Tibial nerve (tissue), 4 donors: ENCODE data around the gene CALM3. TPM values are rescaled to one million over a fixed set of nuclear protein-coding genes. Genes with fewer than 3 reads are reported as not detected.

Experiments used
- DNase-seq, 2 donors: peaks; one replicate each; pipeline ENCODE4 v3.0.0-alpha.2; 2019; ENCODE audit warnings: low spot score in 2 of 2
- H3K27ac ChIP-seq, 4 donors: fragments of 200-600 bp; sonication (generic) in 3 of 4; one replicate each; pipeline ENCODE4 v1.5.1; 2017 to 2019; ENCODE audit warnings: mild to moderate bottlenecking in 1 of 4
- H3K27me3 ChIP-seq, 2 donors: fragments of 200-600 bp; sonication (generic) in 1 of 2; one replicate each; pipeline versions ENCODE4 v1.5.1 to v1.6.0; 2017 to 2019
- H3K36me3 ChIP-seq, 3 donors: fragments of 200-600 bp; sonication (generic); one replicate each; pipeline ENCODE4 v1.5.1; 2018 to 2019
- H3K4me1 ChIP-seq, 4 donors: fragments of 200-600 bp; sonication (generic) in 3 of 4; one replicate each; pipeline ENCODE4 v1.5.1; 2017 to 2019
- H3K4me3 ChIP-seq, 4 donors: fragments of 200-600 bp; sonication (generic) in 3 of 4; one replicate each; pipeline ENCODE4 v1.5.1; 2017 to 2019; ENCODE audit warnings: mild to moderate bottlenecking in 1 of 4, moderate library complexity in 1 of 4
- H3K9me3 ChIP-seq, 4 donors: fragments of 200-600 bp; sonication (generic) in 3 of 4; one replicate each; pipeline ENCODE4 v1.5.1; 2017 to 2019
- EP300 ChIP-seq, 2 donors: sonication (generic); formaldehyde crosslinking; IDR thresholded peaks; one replicate each; pipeline ENCODE4 v1.6.1; 2017; ENCODE audit warnings: antibody characterized with exemption in 2 of 2, mild to moderate bottlenecking in 1 of 2
- POLR2A ChIP-seq, 2 donors: fragments of 450-650 bp; IDR thresholded peaks; one replicate each; pipeline ENCODE4 v1.6.1; 2017; ENCODE audit warnings: antibody characterized with exemption in 2 of 2, mild to moderate bottlenecking in 2 of 2, moderate library complexity in 2 of 2
- WGBS, 2 donors: methylation state at CpG; one replicate each; pipeline ENCODE4 v1.1.5; 2018; 5-methylcytosine and 5-hydroxymethylcytosine counted together
- total RNA-seq, 4 donors: library from RNA; depleted of rRNA; stranded (reverse); fragments of >200 nt; gene quantifications; one replicate each; pipeline ENCODE4 v1.1.0, GENCODE V29; 2016
- TF ChIP-seq, protein P1 (sequence below), 5 experiments: fragments of 200-600 bp in 3 of 5; fragments of 450-650 bp in 2 of 5; sonication (generic) in 3 of 5; IDR thresholded peaks; one replicate each; pipeline ENCODE4 v1.5.1; 2016 to 2019; ENCODE audit warnings: antibody characterized with exemption in 5 of 5, mild to moderate bottlenecking in 3 of 5, moderate library complexity in 2 of 5

Gene CALM3
- total RNA-seq, 4 donors from 2014 or later: 123 to 167 (median 137) TPM

DNA sequence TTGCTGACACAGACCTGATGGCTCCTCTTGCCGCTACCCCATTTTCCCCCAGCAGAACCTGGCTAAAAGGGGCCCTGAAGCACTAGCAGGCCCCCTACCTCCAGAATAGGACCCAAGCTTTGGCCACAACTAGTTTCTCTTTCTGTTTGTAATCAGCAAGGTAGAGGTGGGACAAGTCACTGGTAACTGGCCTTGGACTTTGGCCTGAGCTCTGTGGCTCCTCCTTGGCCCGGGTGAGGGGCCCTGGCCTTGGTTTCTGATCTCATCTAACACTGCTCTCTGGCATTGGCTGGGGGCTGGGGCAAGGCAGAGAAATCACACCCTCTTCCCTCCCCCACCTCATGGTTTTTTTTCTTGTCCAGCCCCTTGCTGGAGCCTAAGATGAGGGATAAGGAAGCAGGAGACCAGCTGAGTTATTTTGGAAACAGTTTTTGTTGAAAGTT is 2.1 kb downstream of the CALM3 start:
- Histone ChIP-seq H3K27ac (peak overlapping the region; percentile 96 to 100 (median 99)), H3K4me1 (peaks cover 0 to 70% (median 47%) of the 10 kb centered on the region in 4 donors), H3K27me3 (no peaks in the 10 kb centered on the region), H3K4me3 (peak overlapping the region; percentile 98 to 99 (median 99)), H3K9me3 (peaks cover 0 to 12% (median 0%) of the 10 kb centered on the region in 4 donors), H3K36me3 (peaks cover 0 to 29% (median under 1%) of the 10 kb centered on the region in 3 donors)
- 23 to 42% methylated on average over 2 of the region's 2 CpGs for WGBS, 2 donors
- TF ChIP-seq, protein P1, sequence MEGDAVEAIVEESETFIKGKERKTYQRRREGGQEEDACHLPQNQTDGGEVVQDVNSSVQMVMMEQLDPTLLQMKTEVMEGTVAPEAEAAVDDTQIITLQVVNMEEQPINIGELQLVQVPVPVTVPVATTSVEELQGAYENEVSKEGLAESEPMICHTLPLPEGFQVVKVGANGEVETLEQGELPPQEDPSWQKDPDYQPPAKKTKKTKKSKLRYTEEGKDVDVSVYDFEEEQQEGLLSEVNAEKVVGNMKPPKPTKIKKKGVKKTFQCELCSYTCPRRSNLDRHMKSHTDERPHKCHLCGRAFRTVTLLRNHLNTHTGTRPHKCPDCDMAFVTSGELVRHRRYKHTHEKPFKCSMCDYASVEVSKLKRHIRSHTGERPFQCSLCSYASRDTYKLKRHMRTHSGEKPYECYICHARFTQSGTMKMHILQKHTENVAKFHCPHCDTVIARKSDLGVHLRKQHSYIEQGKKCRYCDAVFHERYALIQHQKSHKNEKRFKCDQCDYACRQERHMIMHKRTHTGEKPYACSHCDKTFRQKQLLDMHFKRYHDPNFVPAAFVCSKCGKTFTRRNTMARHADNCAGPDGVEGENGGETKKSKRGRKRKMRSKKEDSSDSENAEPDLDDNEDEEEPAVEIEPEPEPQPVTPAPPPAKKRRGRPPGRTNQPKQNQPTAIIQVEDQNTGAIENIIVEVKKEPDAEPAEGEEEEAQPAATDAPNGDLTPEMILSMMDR (IDR thresholded peaks at IDR 0.05): no peak
- TF ChIP-seq EP300 (IDR thresholded peaks at IDR 0.05) (no peak), POLR2A (IDR thresholded peaks at IDR 0.05) (no peak)
- no peak for DNase-seq

- H3K27me3 ChIP-seq: no peaks in the 10 kb centered on the region
- H3K4me3 ChIP-seq: peak overlapping the region in 2 of 4 donors; percentile 99
- WGBS, 2 donors: 27 to 34% methylated on average over 4 to 5 of the region's 9 CpGs
- DNase-seq: no peak
- H3K36me3 ChIP-seq: peaks cover 0 to 35% (median 6%) of the 10 kb centered on the region in 3 donors
- peak overlapping the region; percentile 96 to 100 (median 99) for H3K27ac ChIP-seq
- H3K9me3 ChIP-seq: peaks cover 0 to 6% (median 0%) of the 10 kb centered on the region in 4 donors
- TF ChIP-seq EP300 (IDR thresholded peaks at IDR 0.05) (no peak), POLR2A (IDR thresholded peaks at IDR 0.05) (no peak)
- TF ChIP-seq, protein P1 (IDR thresholded peaks at IDR 0.05): no peak
- peaks cover 0 to 76% (median 48%) of the 10 kb centered on the region in 4 donors for H3K4me1 ChIP-seq
These were observed 2.7 kb downstream of the CALM3 start for GRCh38 chr19:46603752-46604231.

DNA sequence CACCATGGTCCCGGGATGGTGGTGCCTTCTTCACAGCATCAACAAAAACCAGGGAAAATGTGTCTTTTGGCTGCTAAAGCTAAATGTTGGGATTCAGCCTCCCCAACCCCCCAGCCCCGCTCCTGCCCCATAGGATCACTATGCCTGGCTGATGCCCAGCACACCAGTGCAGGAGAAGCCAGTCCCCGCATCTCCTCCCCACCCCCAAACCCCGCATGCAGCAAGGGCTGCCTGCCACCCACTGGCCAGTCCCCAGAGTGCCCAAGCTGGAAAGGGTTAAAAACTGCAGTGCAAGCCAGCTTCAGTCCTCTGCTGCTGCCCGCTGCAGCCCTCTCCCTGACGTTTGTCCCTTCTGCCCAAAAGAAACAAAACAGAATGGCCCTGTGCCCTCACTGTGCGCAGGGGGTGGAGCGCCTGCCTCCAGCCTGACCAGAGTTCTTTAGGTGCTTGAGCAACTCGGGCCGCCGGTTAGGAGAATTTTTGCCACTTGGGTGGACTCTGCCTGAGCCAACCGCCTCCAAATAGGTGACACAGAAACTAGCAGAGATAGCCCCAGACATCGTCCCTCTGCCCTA is 3.7 kb downstream of the CALM3 start:
- Histone ChIP-seq H3K27ac (peak overlapping the region; percentile 72 to 100 (median 98)), H3K36me3 (peaks cover 0 to 46% (median 8%) of the 10 kb centered on the region in 3 donors), H3K4me3 (peak overlapping the region in 2 of 4 donors; percentile 5 to 6), H3K27me3 (no peaks in the 10 kb centered on the region), H3K4me1 (peaks cover 0 to 83% (median 49%) of the 10 kb centered on the region in 4 donors), H3K9me3 (no peaks in the 10 kb centered on the region)
- 33 to 45% methylated on average over 12 to 13 of the region's 13 CpGs for WGBS, 2 donors
- DNase-seq: peak in 1 of 2 donors; percentile 21
- TF ChIP-seq, protein P1 (IDR thresholded peaks at IDR 0.05): no peak
- peak in 1 of 2 donors; percentile 71 for TF ChIP-seq EP300 (IDR thresholded peaks at IDR 0.05)
- TF ChIP-seq POLR2A (IDR thresholded peaks at IDR 0.05): peak in 1 of 2 donors; percentile 31

- no peaks in the 10 kb centered on the region for H3K27me3 ChIP-seq
- H3K4me3 ChIP-seq: peak overlapping the region in 2 of 4 donors; percentile 5 to 6
- peaks cover 0 to 82% (median 50%) of the 10 kb centered on the region in 4 donors for H3K4me1 ChIP-seq
- WGBS, 2 donors: 17 to 38% methylated on average over 12 to 14 of the region's 16 CpGs
- no peaks in the 10 kb centered on the region for H3K9me3 ChIP-seq
- peak overlapping the region; percentile 72 to 99 (median 84) for H3K27ac ChIP-seq
- DNase-seq: peak in 1 of 2 donors; percentile 12
- peaks cover 0 to 51% (median 8%) of the 10 kb centered on the region in 3 donors for H3K36me3 ChIP-seq
- TF ChIP-seq EP300 (IDR thresholded peaks at IDR 0.05) (no peak), POLR2A (IDR thresholded peaks at IDR 0.05) (no peak)
- TF ChIP-seq, protein P1 (IDR thresholded peaks at IDR 0.05): no peak
These were observed 4.3 kb downstream of the CALM3 start for GRCh38 chr19:46605356-46605821.

DNA sequence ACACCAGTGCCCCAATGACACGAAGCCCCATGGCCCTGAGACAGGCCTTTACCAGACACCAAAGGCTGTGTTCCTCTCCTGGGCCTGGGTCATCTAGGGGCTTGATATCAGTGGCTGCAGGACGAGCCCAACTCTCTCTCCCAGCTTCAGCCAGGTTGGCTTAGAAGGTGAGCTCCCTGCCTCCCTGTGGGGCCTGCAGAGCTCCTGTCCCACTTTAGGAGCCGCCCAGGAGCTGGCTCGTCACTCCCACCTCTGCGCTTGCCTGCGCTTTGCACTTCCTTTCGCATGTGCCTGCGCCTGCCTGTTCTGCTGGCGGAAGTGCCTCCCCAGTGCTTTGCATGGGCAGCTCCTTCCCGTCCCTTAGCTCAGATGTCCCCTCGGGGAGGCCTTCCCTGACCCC is 4.9 kb downstream of the CALM3 start:
- DNase-seq: peak in 1 of 2 donors; percentile 8
- peaks cover 0 to 55% (median 8%) of the 10 kb centered on the region in 3 donors for H3K36me3 ChIP-seq

More for the DNA sequence above, 4.9 kb downstream of the CALM3 start:
- Histone ChIP-seq H3K27me3 (no peaks in the 10 kb centered on the region), H3K27ac (peak overlapping the region; percentile 72 to 99 (median 84)), H3K9me3 (no peaks in the 10 kb centered on the region), H3K4me3 (no peak overlapping the region), H3K4me1 (peaks cover 0 to 88% (median 51%) of the 10 kb centered on the region in 4 donors)
- WGBS, 2 donors: 83 to 86% methylated on average over 11 of the region's 11 CpGs
- no peak for TF ChIP-seq EP300 (IDR thresholded peaks at IDR 0.05)
